ENCODE data around the gene NOM1. TPM values are rescaled to one million over a fixed set of nuclear protein-coding genes. Genes with fewer than 3 reads are reported as not detected.

Gene NOM1
- total RNA-seq, 1 experiment from 2014 or later = 35.4 TPM

GRCh38 chr7:156940421-156941122, 8.9 kb upstream of the NOM1 start (continued):
- TF ChIP-seq EGR1 (IDR thresholded peaks at IDR 0.05; ENCODE audit: low read depth) (no peak), JUND (IDR thresholded peaks at IDR 0.05) (no peak)

- RAD21 ChIA-PET (ENCODE audit: low non-redundant PET in 1 of 2, low total read pairs in 2 of 2, uncharacterized antibody in 2 of 2, unreplicated experiment in 2 of 2) = no interaction called here
- intact Hi-C loops (cut with micrococcal nuclease) = loop anchor here (10.0 kb wide), 1 partner anchor 1147 kb away; no protein-coding TSS in a partner anchor
- H4K20me1 ChIP-seq (ENCODE audit: insufficient read depth) = no peaks in the 10 kb centered on the region
- H3K9me3 ChIP-seq (ENCODE audit: control insufficient read depth in 1 of 2, insufficient read depth in 1 of 2, low read depth in 1 of 2, low read length in 2 of 2) = no peaks in the 10 kb centered on the region; a peak in 1 of 4 replicates
- no peak overlapping the region for H2AFZ ChIP-seq (ENCODE audit: low read depth, low read length, poor library complexity, severe bottlenecking)
- no peak overlapping the region for H3K27ac ChIP-seq (ENCODE audit: low read depth, low read length)
- ATAC-seq = no peak
- H3K36me3 ChIP-seq (ENCODE audit: control insufficient read depth in 1 of 2, insufficient read depth in 2 of 2, low read length in 2 of 2) = no peaks in the 10 kb centered on the region
- no peaks in the 10 kb centered on the region for H3K79me2 ChIP-seq (ENCODE audit: insufficient read depth, low read length)
- BruUV-seq (replicated peaks) = no TSS peak
- no peaks in the 10 kb centered on the region for H3K9me2 ChIP-seq (ENCODE audit: insufficient read depth)
- H3K4me3 ChIP-seq (replicated peaks in 1 of 2; ENCODE audit: low read depth in 1 of 2, low read length in 2 of 2) = no peak overlapping the region
- no peaks in the 10 kb centered on the region for H3K4me1 ChIP-seq (ENCODE audit: control insufficient read depth in 1 of 2, insufficient read depth in 2 of 2, low read length in 2 of 2)
- peaks cover 8% of the 10 kb centered on the region; the same call in 1 of the 2 replicates for H3K27me3 ChIP-seq (ENCODE audit: insufficient read depth, low read length)
- no peak overlapping the region for H3K9ac ChIP-seq (ENCODE audit: low read length)
- no peak overlapping the region for H3K4me2 ChIP-seq (ENCODE audit: low read length)
- TF ChIP-seq ELF1 (IDR thresholded peaks at IDR 0.05; ENCODE audit: borderline replicate concordance, low read depth) (no peak), ZFX (IDR thresholded peaks at IDR 0.05) (no peak), EZH2phosphoT487 (IDR thresholded peaks at IDR 0.05; ENCODE audit: borderline replicate concordance) (no peak), TCF7L2 (IDR thresholded peaks at IDR 0.05; ENCODE audit: borderline replicate concordance, extremely low read depth, insufficient read depth, insufficient read length) (no peak)
- POLR2A ChIA-PET = no interaction called here
- CTCF ChIA-PET = no interaction called here
- DNase-seq (ENCODE audit: low read depth, low spot score) = no peak
Measured at GRCh38 chr7:156941393-156942182, 7.9 kb upstream of the NOM1 start.

- Histone ChIP-seq H3K4me2 (ENCODE audit: low read length) (no peak overlapping the region), H3K9me3 (ENCODE audit: control insufficient read depth in 1 of 2, insufficient read depth in 1 of 2, low read depth in 1 of 2, low read length in 2 of 2) (no peaks in the 10 kb centered on the region; a peak in 1 of 4 replicates), H4K20me1 (ENCODE audit: insufficient read depth) (no peaks in the 10 kb centered on the region), H3K4me3 (replicated peaks in 1 of 2; ENCODE audit: low read depth in 1 of 2, low read length in 2 of 2) (no peak overlapping the region), H3K27ac (ENCODE audit: low read depth, low read length) (no peak overlapping the region), H3K9ac (ENCODE audit: low read length) (no peak overlapping the region), H2AFZ (ENCODE audit: low read depth, low read length, poor library complexity, severe bottlenecking) (no peak overlapping the region), H3K9me2 (ENCODE audit: insufficient read depth) (no peaks in the 10 kb centered on the region), H3K79me2 (ENCODE audit: insufficient read depth, low read length) (no peaks in the 10 kb centered on the region), H3K27me3 (ENCODE audit: insufficient read depth, low read length) (peaks cover 8% of the 10 kb centered on the region; the same call in 1 of the 2 replicates), H3K36me3 (ENCODE audit: control insufficient read depth in 1 of 2, insufficient read depth in 2 of 2, low read length in 2 of 2) (no peaks in the 10 kb centered on the region), H3K4me1 (ENCODE audit: control insufficient read depth in 1 of 2, insufficient read depth in 2 of 2, low read length in 2 of 2) (no peaks in the 10 kb centered on the region)
- ChIA-PET POLR2A (no interaction called here), CTCF (no interaction called here), RAD21 (ENCODE audit: low non-redundant PET in 1 of 2, low total read pairs in 2 of 2, uncharacterized antibody in 2 of 2, unreplicated experiment in 2 of 2) (no interaction called here)
- BruUV-seq (replicated peaks) = no TSS peak
- intact Hi-C loops (cut with micrococcal nuclease) = loop anchor here (10.0 kb wide), 1 partner anchor 1148 kb away; no protein-coding TSS in a partner anchor
- ATAC-seq (no peak), DNase-seq (ENCODE audit: low read depth, low spot score) (no peak)
- TF ChIP-seq JUND (IDR thresholded peaks at IDR 0.05) (no peak), CEBPB (IDR thresholded peaks at IDR 0.05; ENCODE audit: low read depth) (no peak), SRF (IDR thresholded peaks at IDR 0.05; ENCODE audit: low read depth) (no peak), ZNF274 (IDR thresholded peaks at IDR 0.05; ENCODE audit: low read depth, low read length) (no peak), SIN3A (IDR thresholded peaks at IDR 0.05; ENCODE audit: low read depth) (no peak), POLR2AphosphoS5 (IDR thresholded peaks at IDR 0.05; ENCODE audit: low read depth, low read length) (no peak), CBX3 (IDR thresholded peaks at IDR 0.05; ENCODE audit: low read depth) (no peak), ZFX (IDR thresholded peaks at IDR 0.05) (no peak), CTCF (IDR thresholded peaks at IDR 0.05 in 2 of 3, conservative IDR thresholded peaks at IDR 0.05 in 1 of 3; ENCODE audit: borderline replicate concordance in 1 of 3, insufficient read depth in 1 of 3, low read depth in 2 of 3, low read length in 2 of 3) (no peak), SP1 (IDR thresholded peaks at IDR 0.05; ENCODE audit: low read depth) (no peak), ATF3 (IDR thresholded peaks at IDR 0.05) (no peak)
Measured at GRCh38 chr7:156942708-156943090, 6.8 kb upstream of the NOM1 start.

Data from HCT116 (cell line).